ENCODE data around the gene NTN1.
"Not testable (repeated sequence)": the region's sequence is repeated elsewhere in the genome, so short reads cannot be mapped to it uniquely, and the experiment has no call there.

NTN1 gene

DNA sequence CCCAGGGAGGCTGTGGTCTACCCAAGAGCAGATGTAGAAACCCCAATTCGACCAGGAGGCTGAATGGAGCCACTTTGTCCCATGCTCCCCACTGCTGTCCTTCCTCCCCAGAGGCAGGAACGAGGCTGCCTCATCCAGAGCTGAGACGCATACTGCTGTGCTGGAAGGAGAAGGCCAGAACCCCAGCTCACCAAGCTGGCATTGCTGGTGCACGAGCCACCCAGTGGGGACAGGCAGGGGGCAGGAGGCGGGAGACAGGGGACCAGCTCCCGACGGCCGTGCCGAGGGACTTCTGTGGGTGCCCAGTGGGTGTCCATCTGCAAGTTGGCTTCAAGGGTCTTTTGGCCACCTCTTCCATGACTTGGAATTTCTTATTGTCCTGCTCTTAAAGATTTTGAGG lies 66.6 kb downstream of the NTN1 start:
- DNase-seq (ENCODE audit: low read depth) = no peak

DNA sequence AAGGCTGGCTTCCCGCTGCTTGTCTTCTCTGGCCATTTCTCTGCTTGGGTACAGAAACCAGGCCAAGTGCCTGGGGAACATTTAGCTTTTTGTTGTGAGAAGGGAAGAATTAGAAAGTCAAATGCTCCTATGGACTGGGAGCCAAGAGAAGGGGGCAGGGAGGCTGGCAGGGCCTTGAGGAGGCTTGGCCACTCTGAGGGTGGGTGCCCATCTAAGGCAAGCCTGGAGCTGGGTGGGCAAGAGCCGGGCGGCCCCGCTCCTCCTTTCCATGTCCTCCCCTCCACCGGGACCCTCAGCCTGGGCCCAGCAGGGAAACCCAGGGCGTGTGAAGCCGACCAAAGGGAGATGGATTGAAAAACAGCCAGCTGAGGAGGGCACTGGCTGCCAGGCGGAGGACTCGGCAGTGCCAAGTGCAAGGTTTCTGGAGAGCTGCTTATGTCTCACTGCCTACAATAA lies 69.4 kb downstream of the NTN1 start:
- no peak for DNase-seq (ENCODE audit: low read depth)

DNA sequence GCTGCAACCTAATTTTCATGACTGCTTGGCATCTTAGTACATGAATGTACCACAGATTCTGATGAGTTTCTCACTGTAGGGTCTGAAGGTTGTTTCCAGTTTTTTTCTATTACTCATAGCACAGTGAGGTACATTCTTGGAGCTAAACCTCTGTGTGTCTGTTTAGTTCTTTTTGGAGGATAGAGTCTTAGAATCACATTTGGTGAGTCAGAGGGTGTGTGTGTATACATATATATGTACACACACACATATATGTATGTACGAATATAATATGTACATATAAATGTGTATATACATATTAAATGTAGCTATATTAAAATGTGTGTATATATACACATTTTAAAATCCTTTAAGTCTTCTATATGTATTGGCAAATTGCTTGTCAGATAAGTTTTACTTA lies 72.9 kb downstream of the NTN1 start:
- no peak for DNase-seq (ENCODE audit: low read depth)

DNA sequence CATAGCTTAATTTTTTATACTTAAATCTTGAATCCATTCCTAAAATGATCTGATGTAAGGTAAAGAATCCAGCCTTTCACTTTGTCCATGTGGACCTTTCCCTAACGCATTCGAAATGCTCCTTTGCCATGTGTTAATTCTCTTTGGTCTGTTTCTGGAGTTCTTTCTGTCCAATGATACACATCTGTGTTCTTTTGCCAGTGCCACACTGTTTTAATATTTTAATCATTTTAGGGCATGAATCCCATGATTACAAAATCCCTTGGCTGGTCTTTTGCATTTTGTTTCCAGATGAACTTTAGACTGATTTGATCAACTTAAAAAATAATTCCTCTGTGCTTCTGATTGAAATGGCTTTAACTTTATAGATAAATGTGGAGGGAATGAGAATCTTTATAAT lies 74.1 kb downstream of the NTN1 start:
- DNase-seq (ENCODE audit: low read depth) = no peak

DNA sequence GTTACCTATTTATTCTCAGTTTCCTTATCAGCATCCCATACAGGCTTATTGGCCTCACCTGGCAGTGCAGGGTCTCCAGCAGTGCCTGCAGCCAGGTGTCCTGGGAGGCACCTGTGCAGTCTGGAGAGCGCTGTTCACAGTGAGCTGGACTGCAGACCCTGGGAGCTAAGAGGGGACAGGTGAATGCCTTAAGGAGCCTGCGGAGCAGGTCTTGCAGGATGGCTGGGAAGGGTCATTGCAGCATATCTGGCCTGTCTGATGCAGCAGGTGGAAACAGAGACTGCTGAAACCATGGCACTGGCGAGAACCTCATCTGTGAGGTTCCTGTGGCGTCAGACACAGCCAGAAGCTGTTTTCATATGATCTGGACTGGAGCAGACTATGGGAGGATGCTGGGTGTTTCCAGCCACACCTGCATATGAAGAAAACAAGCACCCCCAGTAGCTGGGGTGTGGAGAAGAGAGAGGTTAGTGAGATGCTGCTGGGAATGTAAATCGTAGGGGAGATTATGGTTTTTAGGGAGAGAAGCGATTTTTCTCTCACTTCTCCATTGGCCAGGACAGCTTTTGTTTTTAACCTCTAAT lies 77.0 kb downstream of the NTN1 start:
- DNase-seq (ENCODE audit: low read depth) = no peak

DNA sequence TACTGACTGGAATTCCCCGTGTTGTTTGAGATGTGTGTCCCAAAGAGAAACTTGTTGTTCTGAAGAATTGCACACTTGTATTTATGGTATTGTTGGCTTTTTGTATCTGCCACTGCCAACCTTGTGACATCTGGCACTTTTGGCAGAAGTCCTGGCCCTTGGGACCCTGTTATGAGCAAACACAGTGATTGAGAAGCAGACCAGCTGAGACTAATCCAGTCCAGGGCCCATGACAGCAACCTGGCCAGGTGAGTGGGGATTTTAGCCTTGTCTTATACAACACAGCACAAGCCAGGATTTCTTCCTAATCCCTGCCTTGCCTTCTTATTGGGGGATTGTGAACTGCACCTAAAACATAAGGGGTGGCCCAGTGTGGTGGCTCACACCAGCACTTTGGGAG lies 80.0 kb downstream of the NTN1 start:
- no peak for DNase-seq (ENCODE audit: low read depth)

DNA sequence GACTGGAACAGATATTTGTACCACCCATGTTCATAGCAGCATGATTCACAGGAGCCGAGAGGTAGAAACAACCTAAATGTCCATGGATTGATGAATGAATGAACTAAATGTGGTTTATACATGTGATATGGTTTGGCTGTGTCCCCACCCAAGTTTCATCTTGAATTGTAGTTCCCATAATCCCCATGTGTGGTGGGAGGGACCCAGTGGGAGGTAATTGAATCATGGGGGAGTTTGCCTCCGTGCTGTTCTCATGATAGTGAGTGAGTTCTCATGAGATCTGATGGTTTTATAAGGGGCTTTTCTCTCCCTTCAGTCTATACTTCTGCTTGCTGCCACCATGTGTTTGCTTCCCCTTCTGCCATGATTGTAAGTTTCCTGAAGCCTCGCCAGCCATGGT lies 81.9 kb downstream of the NTN1 start:
- DNase-seq (ENCODE audit: low read depth) = not testable (repeated sequence)

DNA sequence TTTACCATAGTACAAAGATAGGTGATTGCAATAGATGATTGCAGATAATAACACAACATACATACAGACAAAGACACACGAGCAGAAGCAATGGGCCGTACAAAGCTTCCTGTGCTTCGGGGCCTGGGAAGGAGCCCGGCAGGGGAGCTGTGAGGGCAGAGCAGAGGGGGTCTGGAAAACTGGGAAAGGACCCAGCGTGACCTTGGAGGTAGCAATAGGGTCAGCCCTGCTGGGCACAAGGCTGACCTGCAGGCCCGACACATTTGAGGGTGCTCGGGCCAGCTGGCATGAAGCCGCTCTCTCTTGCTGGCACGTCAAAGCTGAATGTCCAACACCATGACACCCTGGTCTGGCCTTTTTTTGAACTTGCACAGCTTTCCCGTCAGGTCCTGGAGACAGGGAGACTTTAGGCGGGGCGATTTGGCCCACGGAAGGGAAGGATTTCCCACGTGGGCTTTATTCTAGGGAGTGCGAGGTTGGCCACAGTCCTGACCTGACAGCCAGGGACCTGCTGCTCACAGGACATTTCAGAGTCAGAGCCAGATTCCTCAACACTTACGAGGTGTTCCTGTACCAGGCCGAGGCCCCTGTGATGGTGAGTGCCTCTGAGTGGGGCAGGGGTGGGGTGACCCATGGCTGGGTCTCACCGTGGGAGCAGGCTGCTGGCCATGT lies 83.2 kb downstream of the NTN1 start:
- no peak for DNase-seq (ENCODE audit: low read depth)

DNA sequence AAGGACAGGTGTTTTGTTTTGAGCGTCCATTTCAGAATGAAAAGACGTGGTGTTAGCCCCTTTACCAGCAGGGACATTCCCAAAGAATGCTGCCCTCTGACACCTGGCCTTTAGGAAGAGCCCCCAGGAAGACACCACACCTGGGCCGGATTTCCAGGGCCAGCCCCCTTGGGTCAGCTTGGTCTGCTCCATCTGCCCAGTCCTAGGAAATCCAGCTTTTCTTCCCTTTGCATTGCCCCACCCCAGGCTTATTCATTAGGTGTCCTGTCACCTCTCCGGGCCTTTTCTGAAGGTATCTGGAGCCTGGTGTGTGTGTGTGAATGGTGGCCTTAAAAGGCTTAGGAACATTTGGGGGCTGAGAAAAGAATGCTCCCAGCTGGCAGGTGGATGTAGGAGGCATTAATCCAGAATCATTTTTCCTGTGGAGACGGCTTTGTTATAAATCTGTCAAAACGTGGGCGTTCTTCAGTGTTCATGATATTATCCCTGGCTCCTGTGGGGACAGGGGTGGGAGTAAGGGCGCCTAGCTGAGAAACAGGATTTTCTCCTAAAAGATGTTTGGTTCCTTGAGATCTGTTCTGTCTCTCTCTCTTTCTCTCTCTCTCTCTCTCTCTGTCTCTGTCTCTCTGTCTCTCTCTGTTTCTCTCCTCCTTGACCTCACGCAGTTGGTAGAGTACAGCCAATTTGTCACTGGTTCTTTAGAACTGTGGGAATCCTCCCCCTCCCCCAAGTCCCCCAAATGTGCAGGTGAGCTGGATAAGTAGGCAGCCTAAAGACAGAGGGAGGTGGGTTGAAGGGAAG lies 84.0 kb downstream of the NTN1 start:
- no peak for DNase-seq (ENCODE audit: low read depth)

DNA sequence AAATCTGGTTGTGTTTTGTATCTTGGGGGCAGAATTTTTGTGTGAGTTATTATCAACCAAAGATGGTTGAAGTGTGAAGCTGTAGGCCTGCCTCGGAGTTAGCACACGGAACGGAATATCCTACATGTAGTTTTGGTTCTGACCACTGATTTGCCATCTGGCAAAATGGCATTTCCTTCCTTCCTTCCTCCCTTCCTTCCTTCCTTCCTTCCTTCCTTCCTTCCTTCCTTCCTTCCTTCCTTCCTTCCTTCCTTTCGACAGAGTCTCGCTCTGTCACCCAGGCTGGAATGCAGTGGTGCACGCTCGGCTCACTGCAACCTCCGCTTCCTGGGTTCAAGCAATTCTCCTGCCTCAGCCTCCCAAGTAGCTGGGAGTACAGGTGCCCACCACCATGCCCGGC lies 85.0 kb downstream of the NTN1 start:
- DNase-seq (ENCODE audit: low read depth) = not testable (repeated sequence)

DNA sequence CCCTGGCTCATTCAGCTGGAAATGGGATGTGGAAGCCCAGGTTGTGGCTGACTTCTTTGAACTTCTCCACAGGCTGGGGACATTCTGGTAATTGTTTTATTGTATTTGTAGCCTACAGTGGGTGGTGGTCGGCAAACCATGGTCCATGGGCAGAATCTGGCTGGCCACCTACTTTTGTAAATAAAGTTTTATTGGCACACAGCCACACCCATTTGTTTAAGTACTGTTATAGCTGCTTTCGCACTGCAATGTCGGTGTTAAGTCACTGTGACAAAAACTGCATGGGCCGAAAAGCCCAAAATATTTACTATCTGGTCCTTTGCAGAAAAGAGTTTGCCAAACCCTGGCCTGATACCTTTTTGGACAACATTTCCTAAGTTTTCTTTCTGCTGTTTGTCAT lies 86.2 kb downstream of the NTN1 start:
- DNase-seq (ENCODE audit: low read depth) = no peak

DNA sequence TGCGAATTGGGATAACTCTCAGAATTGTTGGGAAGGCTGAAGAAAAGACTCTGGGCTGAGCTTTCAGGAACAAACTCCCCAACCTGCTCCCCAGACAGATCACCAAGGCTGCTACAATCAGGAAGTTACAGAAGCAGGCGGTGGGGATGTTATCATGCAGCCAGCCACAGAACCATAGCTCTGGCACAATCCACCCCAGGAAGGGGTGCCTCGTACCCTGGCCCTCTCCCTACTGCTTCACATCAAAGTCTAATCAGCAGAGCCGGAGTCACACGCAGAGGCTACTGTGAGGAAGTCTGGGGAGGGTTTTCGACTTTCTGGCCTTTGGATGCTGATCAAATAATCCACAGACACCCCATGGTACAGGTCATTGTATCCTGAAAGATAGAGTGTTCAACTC lies 86.8 kb downstream of the NTN1 start:
- no peak for DNase-seq (ENCODE audit: low read depth)

DNA sequence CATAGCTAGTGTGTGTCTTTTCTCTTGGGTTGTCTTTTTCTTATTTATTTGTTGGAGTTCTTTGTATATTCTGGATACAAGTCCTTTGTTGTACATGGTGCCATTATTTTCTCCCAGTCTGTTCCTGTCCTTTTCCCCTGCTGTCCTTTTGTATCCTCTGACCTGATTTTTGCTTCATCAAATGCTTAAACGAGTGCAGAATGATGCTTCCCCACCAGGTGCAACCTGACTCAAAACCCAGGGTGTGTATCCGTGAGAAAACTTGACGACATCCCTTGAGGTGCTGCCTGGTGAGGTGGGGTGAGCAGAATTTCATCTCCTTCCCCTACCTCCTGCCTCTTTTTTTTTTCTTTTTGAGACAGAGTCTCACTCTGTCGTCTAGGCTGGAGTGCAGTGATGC lies 88.6 kb downstream of the NTN1 start:
- DNase-seq (ENCODE audit: low read depth) = no peak

DNA sequence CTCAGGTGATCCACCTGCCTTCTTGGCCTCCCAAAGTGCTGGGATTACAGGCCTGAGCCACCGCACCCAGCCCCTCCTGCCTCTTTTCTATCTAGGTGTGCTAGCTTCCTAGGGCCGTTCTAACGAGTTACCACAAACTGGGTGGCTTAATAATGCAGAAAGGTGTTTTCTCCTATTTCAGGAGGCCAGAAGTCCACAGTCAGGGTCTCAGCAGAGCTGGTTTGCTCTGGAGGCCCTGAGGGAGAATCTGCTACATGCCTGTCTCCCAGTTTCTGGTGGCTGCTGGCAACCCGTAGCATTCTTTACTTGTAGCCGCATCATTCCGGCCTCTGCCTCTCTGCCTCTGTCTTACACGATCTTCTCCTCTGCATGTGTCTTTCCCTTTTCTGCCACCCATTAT lies 89.2 kb downstream of the NTN1 start:
- DNase-seq (ENCODE audit: low read depth) = no peak

DNA sequence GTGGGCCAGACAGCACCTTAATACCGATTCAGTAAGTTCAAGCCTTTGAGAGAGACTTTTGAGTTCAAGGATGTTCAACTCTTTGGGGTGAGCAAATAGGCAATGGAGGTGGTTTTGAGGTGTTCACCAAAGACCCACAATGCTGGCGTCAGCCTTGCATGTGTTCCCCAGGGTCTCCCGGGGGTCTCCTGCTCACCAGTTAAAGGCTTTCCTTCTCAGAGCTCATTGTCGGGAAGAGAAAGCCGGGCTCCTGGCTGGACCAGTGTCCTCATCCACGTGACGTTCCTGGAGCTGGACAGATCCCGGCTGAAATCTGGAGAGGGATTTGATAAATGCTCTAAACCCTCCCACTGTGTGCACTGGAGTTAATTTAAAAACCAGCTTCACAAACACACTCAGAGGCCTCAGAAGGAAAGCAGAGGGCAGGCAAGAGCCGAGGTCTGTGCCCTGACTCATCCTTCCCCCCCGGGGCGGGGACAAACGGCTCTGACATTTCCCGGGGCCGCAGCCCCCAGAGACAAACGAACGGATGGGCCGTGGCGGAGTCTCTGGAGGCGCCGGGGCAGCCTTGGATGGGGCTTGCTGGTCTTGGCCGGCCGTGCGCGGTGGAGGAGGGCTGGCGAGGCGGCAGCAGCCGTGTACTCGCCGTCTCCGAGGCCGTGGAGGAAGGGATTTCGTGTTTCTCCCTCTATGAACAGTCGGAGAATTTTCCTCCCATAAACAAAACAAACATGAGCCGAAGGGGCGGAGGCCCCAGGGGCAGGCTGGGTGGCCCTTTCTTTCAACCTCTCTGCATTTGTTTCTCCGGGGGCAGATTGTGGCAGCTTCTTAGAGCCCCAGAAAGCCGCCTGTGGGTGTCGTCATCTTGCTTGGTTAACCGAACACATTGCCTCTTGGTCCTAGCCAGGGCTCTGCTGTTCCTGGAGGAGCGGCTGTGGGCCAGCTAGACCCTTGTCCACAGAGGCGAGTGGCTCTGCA lies 94.2 kb downstream of the NTN1 start:
- DNase-seq (ENCODE audit: low read depth) = peak; percentile 40

DNA sequence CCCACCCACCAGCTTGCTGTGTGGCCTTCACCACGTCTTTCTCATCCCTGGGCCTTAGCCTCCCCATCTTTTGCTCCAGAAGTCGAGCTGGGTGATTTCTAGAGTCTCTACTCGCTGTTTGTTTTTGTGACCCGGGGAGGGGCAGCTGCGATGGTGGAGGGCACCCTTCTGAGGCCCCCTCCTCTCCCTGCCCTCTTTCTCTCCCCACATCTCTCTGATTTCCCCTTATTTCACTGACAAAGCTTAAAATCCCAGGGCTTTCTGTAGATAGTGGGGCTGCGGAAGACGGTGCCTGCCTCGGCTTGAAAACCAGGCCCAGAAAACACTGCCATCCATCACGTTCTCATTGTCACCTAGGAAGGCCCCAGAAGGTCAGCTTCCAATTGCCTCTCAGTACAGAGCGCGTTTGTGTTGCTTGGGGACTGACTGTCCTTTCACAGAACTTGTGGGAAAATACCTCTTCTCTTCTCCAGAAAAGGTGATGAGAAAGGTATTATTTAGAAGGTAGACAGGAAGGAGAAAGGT lies 95.1 kb downstream of the NTN1 start:
- no peak for DNase-seq (ENCODE audit: low read depth)

DNA sequence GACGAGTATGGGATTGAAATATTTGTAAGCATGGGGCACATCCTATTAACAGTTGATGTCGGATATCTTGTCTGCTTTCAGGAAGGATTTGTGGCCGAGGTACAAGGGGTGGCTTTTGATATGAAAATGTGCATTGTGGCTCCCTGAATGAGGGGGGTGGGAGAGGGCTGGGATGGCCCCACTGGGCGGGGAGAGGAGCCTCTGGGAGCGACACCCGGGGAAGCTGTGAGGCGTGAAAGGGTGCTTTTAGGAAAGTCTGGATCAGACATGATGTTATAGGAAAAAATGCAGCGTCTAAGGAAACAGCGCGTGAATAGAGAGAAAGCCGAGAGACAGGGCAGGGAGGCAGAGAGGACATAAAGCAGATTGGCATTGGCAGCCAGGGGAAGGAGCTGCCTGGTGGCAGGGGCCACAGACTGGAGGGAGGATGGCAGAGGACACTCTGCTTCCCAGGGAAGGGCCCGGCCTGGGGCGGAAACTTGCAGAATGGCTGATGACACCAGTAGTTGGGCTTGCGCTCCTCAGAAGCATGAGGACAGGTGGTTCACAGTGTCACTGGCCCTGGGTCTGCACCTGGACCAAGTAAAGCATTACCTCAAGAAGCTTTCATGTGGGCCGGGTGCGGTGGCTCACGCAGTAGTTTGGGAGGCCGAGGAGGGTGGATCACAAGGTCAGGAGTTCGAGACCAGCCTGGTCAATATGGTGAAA lies 95.7 kb downstream of the NTN1 start:
- DNase-seq (ENCODE audit: low read depth) = no peak

DNA sequence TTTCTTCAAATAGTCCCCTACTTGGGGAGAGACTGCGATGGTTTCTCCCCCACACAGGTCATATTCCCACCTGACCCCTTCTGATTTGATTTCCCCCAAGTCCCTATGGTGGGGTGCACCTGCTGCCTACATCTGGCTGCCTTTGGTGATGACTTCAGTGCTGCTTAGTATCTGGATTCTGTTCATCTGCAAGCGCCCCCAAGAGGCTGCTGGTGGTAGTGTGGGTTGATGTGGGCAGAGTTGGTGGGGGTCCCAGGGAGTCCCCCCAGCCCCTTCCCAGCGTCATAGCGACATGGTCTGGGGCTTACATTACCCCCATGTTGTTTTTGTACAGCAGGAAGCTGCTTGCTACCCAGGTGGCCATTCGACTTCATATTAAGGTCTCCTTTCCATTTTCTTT lies 99.2 kb downstream of the NTN1 start:
- no peak for DNase-seq (ENCODE audit: low read depth)

DNA sequence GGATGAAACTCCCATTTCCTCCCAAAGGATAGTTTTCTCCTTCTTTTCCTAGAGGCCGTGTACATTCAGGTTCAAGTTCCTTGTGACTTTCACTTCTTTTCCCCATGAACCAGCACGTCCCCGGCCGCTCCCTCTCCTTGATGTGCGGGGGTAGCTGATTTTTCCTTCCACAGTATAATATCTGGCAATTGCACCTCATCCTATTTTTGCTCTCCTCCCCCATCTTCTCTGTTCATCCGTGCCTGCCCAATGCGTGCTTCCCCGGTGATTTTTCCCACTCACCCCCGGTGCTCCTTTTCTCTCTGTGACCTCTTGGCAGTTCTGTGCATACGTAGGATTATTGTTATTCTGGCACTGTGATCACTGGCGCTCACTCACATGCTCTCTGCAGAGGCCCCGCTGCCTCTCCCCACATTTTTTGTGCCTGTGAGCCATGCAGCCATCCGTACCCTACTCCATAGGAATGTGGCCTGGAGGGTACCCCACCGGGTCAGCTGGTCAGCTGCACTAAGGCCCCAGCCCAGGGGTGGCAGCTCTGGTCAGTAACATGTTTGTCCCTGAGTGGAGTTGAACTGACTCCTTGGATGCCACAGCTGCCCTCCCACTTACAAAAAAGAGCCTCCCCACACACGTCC lies 100.0 kb downstream of the NTN1 start:
- DNase-seq (ENCODE audit: low read depth) = no peak

DNA sequence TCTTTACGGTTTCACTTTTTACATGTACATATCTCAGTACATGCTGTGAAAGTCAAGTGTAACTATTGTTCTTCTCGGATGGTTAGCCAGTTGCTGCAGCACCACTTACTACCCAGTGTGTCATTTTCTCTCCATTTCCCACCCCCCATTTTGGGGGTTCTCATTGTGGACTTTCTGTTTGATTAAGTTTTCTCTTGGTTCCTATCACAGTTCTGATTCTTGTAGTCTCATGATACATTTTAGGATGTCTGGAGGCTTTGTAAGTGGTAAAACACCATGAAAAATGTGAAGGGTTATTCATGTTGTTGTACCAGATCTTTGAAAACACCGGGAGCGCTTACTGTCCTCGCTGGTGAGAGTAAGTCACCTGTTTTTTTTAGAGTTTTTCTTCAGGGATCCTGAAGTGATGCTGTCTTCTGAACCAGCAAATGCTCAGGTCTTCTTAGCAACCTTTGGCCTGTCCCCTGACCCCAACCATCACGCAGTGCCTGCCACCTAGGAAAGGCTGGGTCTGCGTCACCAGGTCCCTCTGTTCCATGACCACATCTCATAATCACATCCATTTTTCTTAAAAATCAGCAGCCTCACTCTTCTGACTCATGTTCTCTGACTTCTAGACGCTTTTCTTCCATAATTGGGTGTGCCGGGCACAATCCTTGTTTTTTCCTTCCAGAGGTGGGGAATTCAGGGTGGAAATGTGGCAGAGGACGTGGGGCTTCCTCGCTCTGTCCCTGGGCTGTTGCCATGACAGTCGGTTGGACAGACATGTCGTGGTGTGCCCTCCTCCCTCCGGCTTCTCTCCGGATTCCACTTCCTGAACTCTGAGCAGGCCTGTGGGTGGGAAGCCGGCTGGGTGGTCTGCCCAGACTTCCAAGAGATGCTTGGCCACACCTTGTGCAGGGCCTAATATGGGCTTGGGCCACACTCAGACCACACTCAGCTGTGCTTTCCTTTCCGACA lies 102.6 kb downstream of the NTN1 start:
- no peak for DNase-seq (ENCODE audit: low read depth)

All from stimulated activated CD8-positive, alpha-beta memory T cell treated with anti-CD3 and anti-CD28 coated beads, Interleukin-12 subunit alpha, Interleukin-12 subunit beta, amount 100 ng/mL, for 4 hours (primary cell).